K562 (cell line): Measurements from ENCODE around the gene EMD. TPM values are rescaled to one million over a fixed set of nuclear protein-coding genes. Genes with fewer than 3 reads are reported as not detected.

Experiments
- ATF1 ChIP-seq, 2 experiments: fragments of 450-650 bp in 1 of 2; IDR thresholded peaks; 2 replicates each; pipeline ENCODE4 v1.6.1; 2016; ENCODE audit warnings: missing compliant biosample characterization in 1 of 2, missing genetic modification characterization in 1 of 2
- IFI16 ChIP-seq: fragments of 250-450 bp; sonication (Bioruptor Pico); IDR thresholded peaks from 2 replicates; pipeline ENCODE4 v2.1.2; 2022; ENCODE audit warnings: mild to moderate bottlenecking, inconsistent platforms
- KLF6 ChIP-seq: fragments of 250-450 bp; sonication (Bioruptor Pico); IDR thresholded peaks from 2 replicates; pipeline ENCODE4 v1.4.0; 2020; ENCODE audit warnings: mild to moderate bottlenecking, moderate library complexity, borderline replicate concordance
- NEUROD1 ChIP-seq: fragments of 150-350 bp; IDR thresholded peaks from 2 replicates; pipeline ENCODE4 v1.6.1; 2014; ENCODE audit warnings: borderline replicate concordance, low read length, low read depth; ENCODE audit not compliant: partially characterized antibody
- POLR2B ChIP-seq: fragments of 450-650 bp; IDR thresholded peaks from 2 replicates; pipeline ENCODE4 v1.6.1; 2018; ENCODE audit warnings: low read depth; ENCODE audit not compliant: partially characterized antibody
- POLR3A ChIP-seq: IDR thresholded peaks from 2 replicates; pipeline ENCODE4 v1.6.1; 2011; ENCODE audit warnings: borderline replicate concordance, mild to moderate bottlenecking, moderate library complexity; ENCODE audit not compliant: insufficient read length, insufficient read depth; ENCODE audit errors: extremely low read depth
- SIN3A ChIP-seq, 2 experiments: fragments of 150-350 bp in 1 of 2; IDR thresholded peaks; 2 replicates each; pipeline ENCODE4 v1.6.1; 2011 to 2016; ENCODE audit warnings: borderline replicate concordance in 2 of 2, low read depth in 2 of 2, low read length in 2 of 2, mild to moderate bottlenecking in 2 of 2, moderate library complexity in 2 of 2; ENCODE audit not compliant: control insufficient read depth in 1 of 2
- SRSF7 ChIP-seq: fragments of 200-400 bp; formaldehyde crosslinking; optimal IDR thresholded peaks from 2 replicates; pipeline ENCODE3; 2017; ENCODE audit warnings: mild to moderate bottlenecking, low read depth, low read length
- TEAD2 ChIP-seq: fragments of 450-650 bp; IDR thresholded peaks from 2 replicates; pipeline ENCODE4 v1.6.1; 2016; ENCODE audit warnings: missing genetic modification characterization, control low read depth, missing compliant biosample characterization
- YY1 ChIP-seq, 3 experiments: IDR thresholded peaks; 2 replicates each; pipeline ENCODE4 v1.6.1; 2011; ENCODE audit warnings: low read length in 2 of 3, mild to moderate bottlenecking in 2 of 3, moderate library complexity in 2 of 3, borderline replicate concordance in 1 of 3, control low read depth in 1 of 3, low read depth in 1 of 3; ENCODE audit not compliant: insufficient read depth in 3 of 3, insufficient replicate concordance in 2 of 3, control insufficient read depth in 1 of 3, insufficient read length in 1 of 3; ENCODE audit errors: extremely low read depth in 1 of 3
- ZKSCAN1 ChIP-seq: fragments of 150-350 bp; IDR thresholded peaks from 2 replicates; pipeline ENCODE4 v1.6.1; 2016; ENCODE audit warnings: low read depth, low read length
- ZNF143 ChIP-seq: sonication (generic); formaldehyde crosslinking; IDR thresholded peaks from 2 replicates; pipeline ENCODE4 v1.9.0; 2022; ENCODE audit warnings: mild to moderate bottlenecking, missing genetic modification reagents
- ZNF444 ChIP-seq: fragments of 250-450 bp; sonication (Bioruptor Pico); IDR thresholded peaks from 2 replicates; pipeline ENCODE4 v1.4.0; 2020; ENCODE audit warnings: mild to moderate bottlenecking, moderate library complexity
- ZNF668 ChIP-seq: fragments of 250-450 bp; sonication (Bioruptor Pico); IDR thresholded peaks from 2 replicates; pipeline ENCODE4 v1.8.0; 2022; ENCODE audit warnings: mild to moderate bottlenecking, inconsistent platforms
- polyA plus RNA-seq, 8 experiments: library from polyadenylated mRNA; depleted of rRNA in 4 of 8; stranded (reverse) in 5 of 8; unstranded in 3 of 8; fragments of >200 nt; fragmentation: Nextera tagmentation in 2 of 8; fragmentation: Illumina TruSeq in 1 of 8; extraction: Ambion mirVana in 2 of 8; extraction: Trizol in 1 of 8; gene quantifications; 2 replicates each; pipeline versions ENCODE4 v1.2.1 to v1.2.3, GENCODE V29; 2011 to 2014; ENCODE audit warnings: inconsistent platforms in 1 of 8, missing spikeins in 1 of 8
- total RNA-seq, 7 experiments: library from RNA; depleted of rRNA in 6 of 7; stranded (reverse); fragments of >200 nt in 6 of 7; fragmentation: Illumina TruSeq in 2 of 7; extraction: Trizol in 2 of 7; gene quantifications; 2 replicates each; pipeline versions ENCODE4 v1.2.1 to v1.2.3, GENCODE V29; 2011 to 2021; ENCODE audit warnings: low replicate concordance in 1 of 7
- TF ChIP-seq, protein P1 (sequence below), 2 experiments: fragments of 450-650 bp in 1 of 2; sonication (generic) in 1 of 2; formaldehyde crosslinking in 1 of 2; IDR thresholded peaks in 1 of 2; conservative IDR thresholded peaks in 1 of 2; 2 replicates each; pipeline versions ENCODE4 v1.6.1 to v1.8.1; 2016 to 2023; ENCODE audit warnings: mild to moderate bottlenecking in 2 of 2, moderate library complexity in 2 of 2, inconsistent platforms in 1 of 2, missing genetic modification reagents in 1 of 2
- TF ChIP-seq, protein P2 (sequence below): fragments of 250-450 bp; sonication (Bioruptor Pico); IDR thresholded peaks from 2 replicates; pipeline ENCODE4 v1.4.0; 2020; ENCODE audit warnings: borderline replicate concordance
- TF ChIP-seq, protein P3 (sequence below): IDR thresholded peaks from 2 replicates; pipeline ENCODE4 v1.6.1; 2014; ENCODE audit warnings: antibody characterized with exemption
- TF ChIP-seq, protein P4 (sequence below): fragments of 250-450 bp; sonication (Bioruptor Pico); IDR thresholded peaks from 2 replicates; pipeline ENCODE4 v1.8.0; 2022; ENCODE audit warnings: moderate library complexity, mild to moderate bottlenecking, inconsistent platforms
- TF ChIP-seq, protein P5 (sequence below): fragments of 450-650 bp; IDR thresholded peaks from 2 replicates; pipeline ENCODE4 v1.6.1; 2017; ENCODE audit warnings: mild to moderate bottlenecking, moderate library complexity

The EMD gene
- total and polyA plus RNA-seq, 9 of the 15 experiments (the other 6 are each of a cell fraction or from before 2014, with no cell fraction given): 2.3 to 206 (median 61.9) TPM

DNA sequence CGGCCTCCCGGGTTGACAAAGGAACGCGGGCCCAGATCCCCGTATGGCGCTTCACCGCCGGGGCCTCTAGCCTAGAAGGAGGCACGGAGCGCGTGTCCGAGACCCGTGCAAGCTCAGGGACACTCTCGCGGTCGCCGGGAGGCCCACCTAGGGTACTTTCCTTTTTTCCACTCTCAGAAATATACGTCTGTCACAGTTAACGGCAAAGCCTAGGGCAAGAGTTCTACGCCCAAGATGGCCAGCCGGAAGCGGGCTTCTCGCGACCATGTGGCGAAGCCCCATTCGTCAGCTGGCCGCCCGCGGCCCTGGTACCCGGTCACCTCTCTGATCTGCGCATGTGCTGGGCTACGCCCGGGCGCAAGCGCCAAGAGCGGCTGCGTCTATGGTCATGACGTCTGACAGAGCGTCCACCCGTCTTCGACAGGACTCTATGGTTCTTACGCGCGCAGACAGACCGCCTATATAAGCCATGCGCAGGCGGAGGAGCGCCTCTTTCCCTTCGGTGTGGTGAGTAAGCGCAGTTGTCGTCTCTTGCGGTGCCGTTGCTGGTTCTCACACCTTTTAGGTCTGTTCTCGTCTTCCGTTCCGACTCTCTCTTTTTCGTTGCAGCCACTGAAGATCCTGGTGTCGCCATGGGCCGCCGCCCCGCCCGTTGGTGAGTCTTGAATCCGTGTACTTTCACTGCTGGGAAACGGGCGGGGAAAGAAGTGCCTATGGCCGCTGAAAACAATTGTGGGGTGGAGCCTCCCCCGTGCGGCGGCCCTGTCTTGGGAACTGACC, 19.0 kb downstream of the EMD start, which contains the start of gene RPL10 (continued):
- TF ChIP-seq, protein P1, sequence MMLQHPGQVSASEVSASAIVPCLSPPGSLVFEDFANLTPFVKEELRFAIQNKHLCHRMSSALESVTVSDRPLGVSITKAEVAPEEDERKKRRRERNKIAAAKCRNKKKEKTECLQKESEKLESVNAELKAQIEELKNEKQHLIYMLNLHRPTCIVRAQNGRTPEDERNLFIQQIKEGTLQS (IDR thresholded peaks at IDR 0.05): no peak
- TF ChIP-seq, protein P1 (CRISPR knock-in tag; conservative IDR thresholded peaks at IDR 0.05): peak; percentile 45; the same call in 1 of the 2 replicates
- no peak for TF ChIP-seq POLR3A
- peak; percentile 78 to 83; a peak in 2 of 4 replicates for TF ChIP-seq SIN3A (IDR thresholded peaks at IDR 0.05; ENCODE audit: borderline replicate concordance in 2 of 2, control insufficient read depth in 1 of 2, low read depth in 2 of 2, low read length in 2 of 2)
- no peak for TF ChIP-seq KLF6 (CRISPR knock-in tag)
- no peak for TF ChIP-seq ZNF143
- no peak for TF ChIP-seq ZNF668 (CRISPR knock-in tag)
- TF ChIP-seq POLR2B: peak; percentile 100
- no peak for TF ChIP-seq IFI16 (CRISPR knock-in tag)
- TF ChIP-seq NEUROD1: peak; percentile 52
- no peak for TF ChIP-seq SRSF7
- peak; percentile 54; the same call in 1 of the 2 replicates for TF ChIP-seq ATF1 (CRISPR knock-in tag; IDR thresholded peaks at IDR 0.05)
- peak; percentile 96 for TF ChIP-seq ATF1 (tag; IDR thresholded peaks at IDR 0.05)
- TF ChIP-seq, protein P2, sequence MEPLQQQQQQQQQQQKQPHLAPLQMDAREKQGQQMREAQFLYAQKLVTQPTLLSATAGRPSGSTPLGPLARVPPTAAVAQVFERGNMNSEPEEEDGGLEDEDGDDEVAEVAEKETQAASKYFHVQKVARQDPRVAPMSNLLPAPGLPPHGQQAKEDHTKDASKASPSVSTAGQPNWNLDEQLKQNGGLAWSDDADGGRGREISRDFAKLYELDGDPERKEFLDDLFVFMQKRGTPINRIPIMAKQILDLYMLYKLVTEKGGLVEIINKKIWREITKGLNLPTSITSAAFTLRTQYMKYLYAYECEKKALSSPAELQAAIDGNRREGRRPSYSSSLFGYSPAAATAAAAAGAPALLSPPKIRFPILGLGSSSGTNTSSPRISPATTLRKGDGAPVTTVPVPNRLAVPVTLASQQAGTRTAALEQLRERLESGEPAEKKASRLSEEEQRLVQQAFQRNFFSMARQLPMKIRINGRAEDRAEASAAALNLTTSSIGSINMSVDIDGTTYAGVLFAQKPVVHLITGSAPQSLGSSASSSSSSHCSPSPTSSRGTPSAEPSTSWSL: no peak
- peak; percentile 73; the same call in 1 of the 2 replicates for TF ChIP-seq ZKSCAN1
- TF ChIP-seq, protein P3, sequence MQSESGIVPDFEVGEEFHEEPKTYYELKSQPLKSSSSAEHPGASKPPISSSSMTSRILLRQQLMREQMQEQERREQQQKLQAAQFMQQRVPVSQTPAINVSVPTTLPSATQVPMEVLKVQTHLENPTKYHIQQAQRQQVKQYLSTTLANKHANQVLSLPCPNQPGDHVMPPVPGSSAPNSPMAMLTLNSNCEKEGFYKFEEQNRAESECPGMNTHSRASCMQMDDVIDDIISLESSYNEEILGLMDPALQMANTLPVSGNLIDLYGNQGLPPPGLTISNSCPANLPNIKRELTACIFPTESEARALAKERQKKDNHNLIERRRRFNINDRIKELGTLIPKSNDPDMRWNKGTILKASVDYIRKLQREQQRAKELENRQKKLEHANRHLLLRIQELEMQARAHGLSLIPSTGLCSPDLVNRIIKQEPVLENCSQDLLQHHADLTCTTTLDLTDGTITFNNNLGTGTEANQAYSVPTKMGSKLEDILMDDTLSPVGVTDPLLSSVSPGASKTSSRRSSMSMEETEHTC: 0 out of 2 replicates have a peak, but pooled peaks have one; percentile 17
- peak; percentile 2 to 89 (median 77) for TF ChIP-seq YY1 (IDR thresholded peaks at IDR 0.05; ENCODE audit: borderline replicate concordance in 1 of 3, control insufficient read depth in 1 of 3, extremely low read depth in 1 of 3, insufficient read depth in 3 of 3, insufficient read length in 1 of 3, insufficient replicate concordance in 2 of 3, low read depth in 1 of 3, low read length in 2 of 3)
- no peak for TF ChIP-seq ZNF444 (CRISPR knock-in tag)
- no peak for TF ChIP-seq TEAD2
- TF ChIP-seq, protein P4, sequence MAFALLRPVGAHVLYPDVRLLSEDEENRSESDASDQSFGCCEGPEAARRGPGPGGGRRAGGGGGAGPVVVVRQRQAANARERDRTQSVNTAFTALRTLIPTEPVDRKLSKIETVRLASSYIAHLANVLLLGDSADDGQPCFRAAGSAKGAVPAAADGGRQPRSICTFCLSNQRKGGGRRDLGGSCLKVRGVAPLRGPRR: no peak
- TF ChIP-seq, protein P5, sequence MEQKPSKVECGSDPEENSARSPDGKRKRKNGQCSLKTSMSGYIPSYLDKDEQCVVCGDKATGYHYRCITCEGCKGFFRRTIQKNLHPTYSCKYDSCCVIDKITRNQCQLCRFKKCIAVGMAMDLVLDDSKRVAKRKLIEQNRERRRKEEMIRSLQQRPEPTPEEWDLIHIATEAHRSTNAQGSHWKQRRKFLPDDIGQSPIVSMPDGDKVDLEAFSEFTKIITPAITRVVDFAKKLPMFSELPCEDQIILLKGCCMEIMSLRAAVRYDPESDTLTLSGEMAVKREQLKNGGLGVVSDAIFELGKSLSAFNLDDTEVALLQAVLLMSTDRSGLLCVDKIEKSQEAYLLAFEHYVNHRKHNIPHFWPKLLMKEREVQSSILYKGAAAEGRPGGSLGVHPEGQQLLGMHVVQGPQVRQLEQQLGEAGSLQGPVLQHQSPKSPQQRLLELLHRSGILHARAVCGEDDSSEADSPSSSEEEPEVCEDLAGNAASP: no peak
